ENCODE measurements around the gene DRAXIN. TPM values are rescaled to one million over a fixed set of nuclear protein-coding genes. Genes with fewer than 3 reads are reported as not detected.

The DRAXIN gene
- total and polyA plus RNA-seq, 2 donors (not counting 3 experiments of a cell fraction or from before 2014, with no cell fraction given), result 0.44 to 3.2 TPM

DNA sequence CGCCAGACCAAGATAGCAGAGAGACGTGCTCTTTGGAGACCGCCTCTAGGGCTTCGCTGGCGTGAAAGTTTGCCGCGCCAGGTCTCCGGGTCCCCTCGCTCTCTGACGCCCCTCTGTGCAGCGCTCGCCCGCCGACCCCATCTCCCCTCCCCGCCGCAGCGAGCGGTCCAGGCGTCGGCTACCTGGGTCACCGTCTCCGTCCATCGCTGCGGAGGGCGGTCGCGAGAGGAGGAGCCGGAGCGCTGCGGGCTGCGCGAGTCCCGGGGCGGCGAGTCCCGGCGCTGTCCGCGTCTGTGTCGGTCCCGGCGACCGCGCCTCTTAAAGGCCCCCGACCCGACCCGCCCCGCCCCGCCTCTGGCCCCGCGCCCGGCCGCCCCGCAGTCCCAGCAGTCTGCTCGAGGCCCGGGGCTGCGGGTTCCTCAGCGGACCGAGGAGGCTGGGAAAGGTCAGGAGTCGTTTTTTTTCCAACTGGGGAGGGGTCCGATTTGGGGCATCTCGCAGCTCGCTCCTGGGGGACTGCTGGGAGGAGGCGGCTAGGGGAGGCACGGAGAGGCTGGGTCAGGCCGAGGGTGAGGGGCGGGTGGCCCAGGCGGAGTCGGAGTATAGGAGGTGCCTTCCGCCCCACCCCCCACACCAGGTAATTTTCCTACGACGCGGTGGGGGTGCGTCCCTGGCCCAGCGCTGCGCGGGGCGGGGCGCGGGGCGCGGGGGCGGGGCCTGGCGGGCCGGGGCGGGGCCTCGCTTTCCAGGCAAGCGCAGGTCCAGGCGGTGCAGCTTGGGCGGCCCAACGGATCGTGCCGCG, 37.2 kb upstream of the DRAXIN start, which contains the start of the genes FBXO2 and FBXO44:
TSS of gene FBXO2 (minus strand) at position 293 of the 802 bp plus-strand sequence. CDS start at position 204, 89 bp downstream.
TSS of gene FBXO44 (plus strand) at position 741 of the 802 bp plus-strand sequence. CDS start 959 bp downstream, outside the sequence.
- Histone ChIP-seq H3K79me2 (ENCODE audit: control insufficient read depth, insufficient read depth, low read length) (no peaks in the 10 kb centered on the region), H3K9ac (replicated peaks; ENCODE audit: extremely low read depth, insufficient read depth, low read length) (no peak within 1 kb of the TSS), H3K36me3 (ENCODE audit: control insufficient read depth in 2 of 2, extremely low read depth in 1 of 2, insufficient read depth in 2 of 2, low read length in 2 of 2) (no peaks in the 10 kb centered on the region), H4K20me1 (replicated peaks; ENCODE audit: control insufficient read depth, extremely low read depth, insufficient read depth, low read length) (no peaks in the 10 kb centered on the region), H3K9me1 (replicated peaks; ENCODE audit: control insufficient read depth, extremely low read depth, insufficient read depth, low read length) (no peaks in the 10 kb centered on the region), H3K4me1 (ENCODE audit: control insufficient read depth, extremely low read depth, insufficient read depth, low read length) (peaks cover 3% of the 10 kb centered on the region), H3K27ac (ENCODE audit: insufficient read depth, low read depth, low read length) (no peak within 1 kb of the TSS), H3K4me2 (ENCODE audit: insufficient read depth, low read length) (peak within 1 kb of the TSS; percentile 43), H3K27me3 (ENCODE audit: control insufficient read depth in 2 of 2, insufficient read depth in 2 of 2, low read length in 2 of 2) (no peaks in the 10 kb centered on the region), H2AFZ (ENCODE audit: low read depth, low read length) (peak within 1 kb of the TSS; percentile 85), H3K9me3 (replicated peaks; ENCODE audit: control insufficient read depth, insufficient read depth, low read length) (no peaks in the 10 kb centered on the region), H3K4me3 (replicated peaks in 1 of 3; ENCODE audit: insufficient read depth in 1 of 3, low read depth in 1 of 3, low read length in 3 of 3) (peak within 1 kb of the TSS; percentile 6 to 62 (median 34))
- CTCF ChIA-PET, result interaction anchor here (0.6 to 7.5 kb wide), 6 partner anchors 9 to 731 kb away, joined by 3 to 135 read pairs (median 18); partner anchors contain the start of gene FBXO6
- no TSS peak for BruUV-seq (replicated peaks)
- dilution Hi-C loops (cut with MboI; ENCODE audit: extremely low pct_ligation_motif_present, low sequenced_read_pairs), result no loop called here
- FAIRE-seq (no peak), DNase-seq (ENCODE audit: low read depth, low spot score) (no peak)
- TF ChIP-seq FOS (IDR thresholded peaks at IDR 0.05; ENCODE audit: borderline replicate concordance, insufficient read depth, low read length) (no peak), EZH2 (IDR thresholded peaks at IDR 0.05; ENCODE audit: borderline replicate concordance, low read depth, low read length, severe bottlenecking) (no peak)
- intact Hi-C loops (cut with micrococcal nuclease), result loop anchor here (1.0 kb wide), 1 partner anchor 27 kb away; the partner anchor contains the start of gene MAD2L2
- POLR2A ChIA-PET, result interaction anchor here (1.5 kb wide), 1 partner anchor 254 kb away, joined by 4 read pairs; no protein-coding TSS in a partner anchor

DNA sequence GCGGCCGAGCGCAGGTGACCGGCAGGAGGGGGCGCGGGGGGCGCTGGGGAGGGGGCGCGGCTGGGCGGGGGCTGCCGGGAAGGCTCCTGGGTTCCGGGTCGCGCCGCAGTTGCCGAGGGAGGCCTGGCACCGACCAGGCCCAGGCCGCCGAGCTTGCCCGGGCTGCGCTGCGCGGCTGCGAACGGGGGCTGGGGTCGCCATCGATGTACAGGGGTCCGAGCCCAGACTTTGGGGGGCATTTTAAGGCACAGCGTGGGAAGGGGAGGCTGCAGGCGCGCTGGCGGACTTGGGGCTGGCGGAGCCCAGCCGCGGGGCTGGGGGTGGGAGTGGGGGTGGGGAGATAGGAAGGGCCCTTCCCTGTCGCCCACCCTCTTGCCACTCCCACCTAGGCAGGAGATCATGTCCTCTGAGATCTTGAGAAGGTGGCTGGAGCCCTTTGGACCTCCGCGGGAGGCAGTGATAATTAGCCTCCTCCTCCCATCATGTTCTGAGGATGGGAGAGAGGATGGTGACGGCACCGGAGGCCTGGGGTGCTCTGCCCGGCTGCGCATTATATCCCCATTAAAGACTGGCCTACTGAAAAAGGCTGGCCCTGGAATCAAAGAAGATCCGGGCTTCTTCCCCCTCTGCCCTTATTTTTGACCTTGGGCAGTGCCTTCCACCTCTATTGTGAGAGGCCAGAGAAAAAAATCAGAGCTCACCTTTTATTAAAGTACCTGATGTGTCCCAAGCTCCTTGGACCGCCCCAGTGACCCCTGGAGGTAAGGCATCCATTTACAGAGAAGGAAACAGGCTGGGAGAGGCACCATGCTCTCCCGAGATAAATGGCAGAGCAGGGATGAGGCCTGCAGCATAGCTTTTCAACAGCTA, 36.3 kb upstream of the DRAXIN start:
- DNase-seq (ENCODE audit: low read depth, low spot score) (no peak), FAIRE-seq (no peak)
- TF ChIP-seq, protein P1, sequence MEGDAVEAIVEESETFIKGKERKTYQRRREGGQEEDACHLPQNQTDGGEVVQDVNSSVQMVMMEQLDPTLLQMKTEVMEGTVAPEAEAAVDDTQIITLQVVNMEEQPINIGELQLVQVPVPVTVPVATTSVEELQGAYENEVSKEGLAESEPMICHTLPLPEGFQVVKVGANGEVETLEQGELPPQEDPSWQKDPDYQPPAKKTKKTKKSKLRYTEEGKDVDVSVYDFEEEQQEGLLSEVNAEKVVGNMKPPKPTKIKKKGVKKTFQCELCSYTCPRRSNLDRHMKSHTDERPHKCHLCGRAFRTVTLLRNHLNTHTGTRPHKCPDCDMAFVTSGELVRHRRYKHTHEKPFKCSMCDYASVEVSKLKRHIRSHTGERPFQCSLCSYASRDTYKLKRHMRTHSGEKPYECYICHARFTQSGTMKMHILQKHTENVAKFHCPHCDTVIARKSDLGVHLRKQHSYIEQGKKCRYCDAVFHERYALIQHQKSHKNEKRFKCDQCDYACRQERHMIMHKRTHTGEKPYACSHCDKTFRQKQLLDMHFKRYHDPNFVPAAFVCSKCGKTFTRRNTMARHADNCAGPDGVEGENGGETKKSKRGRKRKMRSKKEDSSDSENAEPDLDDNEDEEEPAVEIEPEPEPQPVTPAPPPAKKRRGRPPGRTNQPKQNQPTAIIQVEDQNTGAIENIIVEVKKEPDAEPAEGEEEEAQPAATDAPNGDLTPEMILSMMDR (IDR thresholded peaks at IDR 0.05; ENCODE audit: extremely low read depth in 1 of 2, insufficient read depth in 1 of 2, low read depth in 1 of 2, low read length in 2 of 2), result no peak
- no peak for TF ChIP-seq MYC (IDR thresholded peaks at IDR 0.05; ENCODE audit: low read depth, low read length)
- no peak for TF ChIP-seq EZH2 (IDR thresholded peaks at IDR 0.05; ENCODE audit: borderline replicate concordance, low read depth, low read length, severe bottlenecking)
- no peak for TF ChIP-seq POLR2AphosphoS5 (IDR thresholded peaks at IDR 0.05; ENCODE audit: insufficient read depth, low read depth, low read length)
- no peak for TF ChIP-seq POLR2A (IDR thresholded peaks at IDR 0.05; ENCODE audit: low read depth, low read length)
- TF ChIP-seq GATA2 (IDR thresholded peaks at IDR 0.05; ENCODE audit: insufficient read depth, insufficient read length, low read depth, low read length), result no peak
- no peak for TF ChIP-seq JUN (IDR thresholded peaks at IDR 0.05; ENCODE audit: borderline replicate concordance, insufficient read depth, insufficient read length, low read depth)
- TF ChIP-seq, protein P2, sequence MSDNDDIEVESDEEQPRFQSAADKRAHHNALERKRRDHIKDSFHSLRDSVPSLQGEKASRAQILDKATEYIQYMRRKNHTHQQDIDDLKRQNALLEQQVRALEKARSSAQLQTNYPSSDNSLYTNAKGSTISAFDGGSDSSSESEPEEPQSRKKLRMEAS (IDR thresholded peaks at IDR 0.05; ENCODE audit: insufficient read depth, insufficient read length), result no peak
- TF ChIP-seq FOS (IDR thresholded peaks at IDR 0.05; ENCODE audit: borderline replicate concordance, insufficient read depth, low read length), result no peak
- dilution Hi-C loops (cut with MboI; ENCODE audit: extremely low pct_ligation_motif_present, low sequenced_read_pairs) (no loop called here), intact Hi-C loops (cut with micrococcal nuclease) (loop anchor here (1.0 kb wide), 2 partner anchors 9 to 26 kb away; partner anchors contain the start of genes FBXO6 and MAD2L2)
- Histone ChIP-seq H3K4me3 (replicated peaks in 1 of 3; ENCODE audit: insufficient read depth in 1 of 3, low read depth in 1 of 3, low read length in 3 of 3) (peak overlapping the region in 2 of 3 experiments; percentile 6 to 62), H3K27ac (ENCODE audit: insufficient read depth, low read depth, low read length) (no peak overlapping the region), H2AFZ (ENCODE audit: low read depth, low read length) (peak overlapping the region; percentile 47), H3K79me2 (ENCODE audit: control insufficient read depth, insufficient read depth, low read length) (no peaks in the 10 kb centered on the region), H3K36me3 (ENCODE audit: control insufficient read depth in 2 of 2, extremely low read depth in 1 of 2, insufficient read depth in 2 of 2, low read length in 2 of 2) (no peaks in the 10 kb centered on the region), H3K4me1 (ENCODE audit: control insufficient read depth, extremely low read depth, insufficient read depth, low read length) (peaks cover 3% of the 10 kb centered on the region), H3K9ac (replicated peaks; ENCODE audit: extremely low read depth, insufficient read depth, low read length) (no peak overlapping the region), H3K4me2 (ENCODE audit: insufficient read depth, low read length) (peak overlapping the region; percentile 23), H3K27me3 (ENCODE audit: control insufficient read depth in 2 of 2, insufficient read depth in 2 of 2, low read length in 2 of 2) (no peaks in the 10 kb centered on the region), H3K9me1 (replicated peaks; ENCODE audit: control insufficient read depth, extremely low read depth, insufficient read depth, low read length) (no peaks in the 10 kb centered on the region), H4K20me1 (replicated peaks; ENCODE audit: control insufficient read depth, extremely low read depth, insufficient read depth, low read length) (no peaks in the 10 kb centered on the region), H3K9me3 (replicated peaks; ENCODE audit: control insufficient read depth, insufficient read depth, low read length) (no peaks in the 10 kb centered on the region)
- POLR2A ChIA-PET, result interaction anchor here (1.5 kb wide), 1 partner anchor 253 kb away, joined by 4 read pairs; no protein-coding TSS in a partner anchor
- CTCF ChIA-PET, result interaction anchor here (0.6 to 7.5 kb wide), 5 partner anchors 8 to 730 kb away, joined by 3 to 135 read pairs (median 18); partner anchors contain the start of gene FBXO6
- BruUV-seq (replicated peaks), result no TSS peak
